Stimulated activated CD8-positive, alpha-beta memory T cell treated with anti-CD3 and anti-CD28 coated beads, Interleukin-7, amount 100 ng/mL, for 48 hours (primary cell): ENCODE results near the gene MTA1.

Experiments
- DNase-seq, 2 donors: peaks; one replicate each; pipeline ENCODE4 v3.0.0-alpha.2; 2020; ENCODE audit warnings: low read depth in 1 of 2; ENCODE audit errors: extremely low read depth in 1 of 2

Gene MTA1

DNA sequence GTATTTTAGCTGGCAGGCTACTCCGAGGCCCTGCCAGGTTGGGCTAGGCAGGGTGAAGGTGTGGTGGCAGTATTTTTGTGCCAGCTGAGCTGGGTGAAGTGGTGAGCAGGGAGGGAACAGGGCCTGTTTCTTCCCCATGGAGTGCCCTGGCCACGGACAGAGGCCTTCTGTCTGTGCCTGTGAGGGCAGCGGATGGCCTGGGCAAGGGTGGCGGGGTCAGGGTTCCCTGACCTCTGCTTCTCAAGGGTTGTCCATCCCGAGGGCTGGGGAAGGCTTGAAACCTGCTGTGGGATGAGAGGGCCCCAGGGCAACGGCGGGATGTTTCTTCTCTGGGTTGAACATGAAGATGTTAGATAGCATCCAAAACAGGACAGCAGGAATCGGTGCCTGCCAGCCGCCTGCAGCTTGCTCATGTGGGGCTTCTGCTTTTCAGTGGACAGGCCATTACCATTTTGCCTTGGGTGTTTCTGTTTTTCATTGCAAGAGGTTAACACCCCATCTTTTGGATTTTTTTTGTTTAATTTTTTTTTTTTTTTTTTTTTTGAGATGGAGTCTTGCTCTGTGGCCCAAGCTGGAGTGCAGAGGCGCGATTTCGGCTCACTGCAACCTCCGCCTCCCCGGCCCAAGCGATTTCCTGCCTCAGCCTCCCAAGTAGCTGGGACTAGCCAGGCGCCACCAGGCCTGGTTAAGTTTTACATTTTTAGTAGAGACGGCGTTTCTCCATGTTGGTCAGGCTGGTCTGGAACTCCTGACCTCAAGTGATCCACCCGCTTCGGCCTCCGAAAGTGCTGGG lies 3.3 kb downstream of the MTA1 start:
- DNase-seq, result no peak

- DNase-seq, result no peak
These were observed 4.0 kb downstream of the MTA1 start for GRCh38 chr14:105423488-105424195.

DNA sequence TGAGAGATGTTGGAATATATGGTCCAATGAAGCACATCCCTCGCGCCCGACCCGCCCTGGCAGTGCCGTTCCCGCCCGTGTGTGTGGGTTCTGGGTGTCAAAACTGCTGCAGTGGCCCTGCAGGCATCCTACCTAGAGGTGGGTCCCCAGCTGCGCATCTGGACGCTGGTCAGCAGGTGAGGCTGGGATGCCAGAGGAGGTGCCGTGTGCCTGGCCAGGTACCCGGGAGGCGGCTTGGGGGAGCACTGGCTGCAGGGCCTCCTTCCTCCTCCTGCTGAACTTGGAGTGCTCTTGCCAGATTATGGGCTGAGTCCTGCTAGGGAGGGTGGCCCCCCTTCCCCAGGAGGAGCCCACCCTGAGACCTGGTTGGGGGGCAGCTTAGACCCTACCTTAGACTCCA lies 5.2 kb downstream of the MTA1 start:
- no peak for DNase-seq

DNA sequence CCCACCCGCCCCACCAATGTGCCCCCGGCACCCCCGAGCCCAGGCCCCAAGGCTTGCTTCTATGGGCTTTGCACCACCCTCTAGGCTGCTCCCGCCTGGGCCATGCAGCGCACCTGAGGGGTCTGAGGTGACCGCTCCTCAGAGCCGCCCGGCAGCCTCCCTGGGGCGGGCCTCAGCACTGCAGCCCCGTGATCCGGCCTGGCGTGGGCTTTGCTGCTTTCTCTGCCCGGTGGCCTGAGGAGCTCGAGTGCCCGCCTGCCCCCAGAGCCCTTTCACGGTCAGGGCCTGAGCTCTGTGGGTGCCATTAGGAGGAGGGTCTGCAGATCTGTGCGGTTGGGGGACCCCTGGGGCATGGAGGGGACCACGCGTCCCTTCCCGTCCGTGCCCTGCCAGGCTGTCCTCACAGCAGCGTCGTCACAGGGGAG lies 6.2 kb downstream of the MTA1 start:
- DNase-seq, result no peak

- no peak for DNase-seq
These were observed 6.9 kb downstream of the MTA1 start for GRCh38 chr14:105426416-105427130.

- no peak for DNase-seq
These were observed 7.8 kb downstream of the MTA1 start for GRCh38 chr14:105427412-105427811.

GRCh38 chr14:105427936-105428485 lies 8.4 kb downstream of the MTA1 start:
- DNase-seq, result no peak

- no peak for DNase-seq
These were observed 10.4 kb downstream of the MTA1 start for GRCh38 chr14:105430042-105430441.

DNA sequence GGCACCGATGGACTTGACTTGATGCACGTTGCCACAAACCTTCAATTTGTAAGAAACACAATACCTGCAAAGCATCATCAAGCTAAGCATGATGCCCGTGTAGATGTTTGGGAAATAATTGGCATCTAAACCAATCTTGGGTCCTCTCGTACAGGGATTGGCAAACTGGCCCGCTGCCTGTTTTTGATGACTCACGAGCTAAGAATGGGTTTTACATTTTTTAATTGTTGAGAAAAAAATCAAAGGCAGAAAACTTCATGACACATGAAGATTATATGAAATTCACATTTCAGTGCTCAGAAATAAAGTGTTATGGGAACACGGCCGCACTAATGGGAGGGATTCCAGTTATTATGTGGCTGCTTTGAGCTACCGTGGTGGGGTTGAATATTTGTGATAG lies 10.9 kb downstream of the MTA1 start:
- DNase-seq, result no peak

DNA sequence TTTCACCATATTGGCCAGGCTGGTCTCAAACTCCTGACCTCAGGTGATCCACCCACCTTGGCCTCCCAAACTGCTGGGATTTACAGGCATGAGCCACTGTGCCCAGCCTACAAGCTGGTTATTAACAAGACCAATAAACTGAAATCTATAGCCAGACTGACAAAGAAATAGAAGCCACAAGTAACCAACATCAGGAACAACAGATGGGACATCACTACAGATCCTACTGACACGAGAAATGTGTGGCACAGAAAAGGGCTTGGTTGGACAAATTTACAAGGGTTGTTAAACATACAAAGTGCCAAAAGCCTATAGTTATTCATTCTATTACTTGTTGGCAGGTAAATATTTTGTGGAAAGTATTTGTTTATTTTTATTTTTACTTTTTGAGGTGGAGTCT lies 11.6 kb downstream of the MTA1 start:
- DNase-seq, result no peak

- DNase-seq, result no peak
These were observed 13.0 kb downstream of the MTA1 start for GRCh38 chr14:105432657-105433056.

DNA sequence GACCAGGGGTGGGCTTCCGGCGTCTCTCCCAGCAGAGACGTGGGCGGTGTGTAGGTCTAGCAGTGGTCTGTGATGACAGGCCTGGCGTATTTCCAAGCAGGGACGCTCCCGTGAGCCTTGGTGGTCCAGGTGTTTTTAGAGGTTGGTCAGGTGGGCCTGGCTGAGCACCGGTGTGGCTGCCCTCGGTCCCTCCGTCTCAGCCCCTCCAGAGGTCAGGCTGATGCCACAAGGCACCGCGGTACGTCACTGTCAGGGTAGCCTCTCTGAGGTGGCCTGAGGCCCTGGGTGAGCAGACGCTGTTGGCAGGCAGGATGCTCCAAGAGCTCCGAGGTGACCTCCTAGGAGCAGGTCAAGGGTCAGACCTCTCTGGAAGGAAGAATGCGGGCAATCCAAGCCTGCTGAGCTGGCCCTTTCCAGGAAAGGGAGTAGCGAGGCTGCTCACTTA lies 13.6 kb downstream of the MTA1 start:
- DNase-seq, result no peak

- no peak for DNase-seq
These were observed 16.8 kb downstream of the MTA1 start for GRCh38 chr14:105436402-105436801.

GRCh38 chr14:105436891-105437722 lies 17.5 kb downstream of the MTA1 start:
- no peak for DNase-seq

- DNase-seq, result no peak
These were observed 18.3 kb downstream of the MTA1 start for GRCh38 chr14:105437723-105438500.

- no peak for DNase-seq
These were observed 19.6 kb downstream of the MTA1 start for GRCh38 chr14:105439179-105439578.

DNA sequence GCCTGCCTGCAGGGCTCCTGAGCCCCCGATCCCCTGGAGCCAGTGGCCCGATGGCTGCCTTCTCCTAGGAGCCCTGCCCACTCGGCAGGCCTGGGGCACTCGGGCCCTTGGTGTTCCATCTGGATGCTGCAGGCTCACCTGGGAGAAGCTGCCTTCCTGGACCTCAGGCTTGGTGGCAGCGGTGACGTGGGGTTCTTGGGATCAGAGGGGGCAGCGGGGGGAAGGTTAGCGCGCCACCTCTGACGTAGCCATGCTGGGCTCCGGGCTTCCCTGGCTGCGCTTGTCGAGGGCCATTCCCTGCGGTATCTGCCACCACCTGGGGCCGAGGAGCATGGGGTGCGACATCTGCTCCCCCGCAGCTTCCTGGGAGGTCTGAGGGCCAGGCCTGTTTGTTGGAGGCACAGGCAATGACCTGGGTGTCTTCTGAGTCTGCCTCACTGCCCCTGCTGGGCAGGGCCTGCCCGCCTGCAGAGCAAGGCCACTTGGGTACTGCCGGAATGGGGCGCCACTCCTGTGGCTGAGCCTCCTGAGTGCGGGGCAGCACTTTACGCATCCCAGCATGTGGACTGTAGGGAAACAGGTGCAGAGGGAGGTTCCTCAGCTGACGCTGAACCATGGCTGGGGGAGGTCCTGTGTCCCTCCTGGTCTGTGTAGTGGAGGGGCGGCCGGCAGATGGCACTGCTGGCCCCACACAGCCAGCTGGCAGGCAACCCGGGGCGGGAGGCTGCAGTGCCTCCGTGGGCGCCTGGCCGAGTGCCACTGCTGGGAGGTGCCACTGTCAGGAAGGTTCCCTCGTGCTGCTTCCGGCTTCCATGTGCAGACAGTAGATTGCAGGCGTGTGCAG lies 20.3 kb downstream of the MTA1 start:
- DNase-seq, result no peak

- DNase-seq, result no peak
These were observed 20.9 kb downstream of the MTA1 start for GRCh38 chr14:105440554-105440900.

DNA sequence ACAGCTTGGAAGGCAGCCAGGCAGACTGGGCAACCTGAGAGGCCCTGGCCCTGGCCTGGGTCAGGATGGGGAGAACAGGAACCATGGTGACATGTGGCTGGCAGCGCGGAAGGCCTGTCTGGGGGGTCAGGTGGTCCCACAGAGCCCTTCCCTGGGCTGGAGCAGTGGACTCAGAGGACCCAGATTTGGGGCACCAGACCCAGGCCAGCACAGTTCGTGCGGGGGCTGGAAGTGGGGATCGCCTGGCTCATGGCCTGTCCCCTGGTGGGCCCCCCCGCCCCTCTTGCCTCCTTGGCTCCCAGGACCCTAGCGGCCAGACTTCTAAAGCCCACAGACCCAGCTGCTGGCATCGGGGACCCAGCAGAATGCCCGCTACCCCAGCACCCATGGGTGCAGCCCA lies 21.4 kb downstream of the MTA1 start:
- DNase-seq, result no peak
